Lung (tissue), 12 donors: ENCODE results near the gene WDR64. TPM values are rescaled to one million over a fixed set of nuclear protein-coding genes. Genes with fewer than 3 reads are reported as not detected.

Experiments used
- ATAC-seq: fragments of 200-7000 bp; cut with Tn5 transposase; one replicate; pipeline ENCODE4 v1.9.1; 2020; ENCODE audit warnings: moderate number of reproducible peaks; ENCODE audit not compliant: insufficient read depth, low FRiP score
- DNase-seq, 3 donors: peaks; one replicate each; pipeline ENCODE4 v3.0.0-alpha.2; 2013 to 2017
- H3K27ac ChIP-seq, 2 donors: one replicate each; pipeline ENCODE4 v1.5.1; 2013; ENCODE audit warnings: mild to moderate bottlenecking in 2 of 2, moderate library complexity in 2 of 2, control low read depth in 1 of 2, inconsistent platforms in 1 of 2, low read depth in 1 of 2, low read length in 1 of 2
- H3K27me3 ChIP-seq, 3 donors: one replicate each; pipeline ENCODE4 v1.5.1; 2013; ENCODE audit warnings: low read length in 2 of 3; ENCODE audit not compliant: control insufficient read depth in 3 of 3, insufficient read depth in 3 of 3
- H3K36me3 ChIP-seq, 4 donors: one replicate each; pipeline ENCODE4 v1.5.1; 2013; ENCODE audit warnings: low read length in 4 of 4, mild to moderate bottlenecking in 1 of 4, moderate library complexity in 1 of 4; ENCODE audit not compliant: control insufficient read depth in 4 of 4, insufficient read depth in 4 of 4
- H3K4me1 ChIP-seq, 5 donors: one replicate each; pipeline ENCODE4 v1.5.1; 2013; ENCODE audit warnings: low read length in 5 of 5, mild to moderate bottlenecking in 2 of 5, moderate library complexity in 1 of 5; ENCODE audit not compliant: control insufficient read depth in 5 of 5, insufficient read depth in 5 of 5
- H3K4me3 ChIP-seq: one replicate; pipeline ENCODE4 v1.5.1; 2013; ENCODE audit warnings: mild to moderate bottlenecking, control low read depth, moderate library complexity
- H3K9ac ChIP-seq, 2 donors: one replicate each; pipeline ENCODE4 v1.5.1; 2013; ENCODE audit warnings: low read length in 2 of 2, control low read depth in 1 of 2; ENCODE audit not compliant: insufficient read depth in 1 of 2
- H3K9me3 ChIP-seq, 4 donors: one replicate each; pipeline ENCODE4 v1.5.1; 2013; ENCODE audit warnings: low read length in 3 of 4, mild to moderate bottlenecking in 1 of 4, moderate library complexity in 1 of 4; ENCODE audit not compliant: control insufficient read depth in 4 of 4, insufficient read depth in 3 of 4
- WGBS, 2 donors: extraction: QIAGEN DNeasy Blood & Tissue Kit; methylation state at CpG; one replicate each; pipeline ENCODE4 v1.1.7; 2013; 5-methylcytosine and 5-hydroxymethylcytosine counted together
- polyA plus RNA-seq, 2 donors: library from polyadenylated mRNA; stranded (reverse); fragments of 200-250 nt; gene quantifications; one replicate each; pipeline ENCODE4 v1.2.1, GENCODE V29; 2013
- total RNA-seq, 2 donors: library from RNA; depleted of rRNA in 1 of 2; stranded (reverse); fragments of >200 nt in 1 of 2; gene quantifications; one replicate each; pipeline ENCODE4 v1.2.1, GENCODE V29; 2014 to 2021
- TF ChIP-seq, protein P1 (sequence below): IDR thresholded peaks from 2 replicates; pipeline ENCODE4 v1.5.1; 2012; ENCODE audit warnings: mild to moderate bottlenecking; ENCODE audit errors: control extremely low read depth, extremely low read depth
- donor health status: control.
- donor health status: control.
- donor health status: Bipolar disorder and iron deficiency.
- donor health status: healthy.
- donor health status: DM: yes; HTN: yes; CAD: no.

Gene WDR64
- total and polyA plus RNA-seq, 4 donors = not detected

DNA sequence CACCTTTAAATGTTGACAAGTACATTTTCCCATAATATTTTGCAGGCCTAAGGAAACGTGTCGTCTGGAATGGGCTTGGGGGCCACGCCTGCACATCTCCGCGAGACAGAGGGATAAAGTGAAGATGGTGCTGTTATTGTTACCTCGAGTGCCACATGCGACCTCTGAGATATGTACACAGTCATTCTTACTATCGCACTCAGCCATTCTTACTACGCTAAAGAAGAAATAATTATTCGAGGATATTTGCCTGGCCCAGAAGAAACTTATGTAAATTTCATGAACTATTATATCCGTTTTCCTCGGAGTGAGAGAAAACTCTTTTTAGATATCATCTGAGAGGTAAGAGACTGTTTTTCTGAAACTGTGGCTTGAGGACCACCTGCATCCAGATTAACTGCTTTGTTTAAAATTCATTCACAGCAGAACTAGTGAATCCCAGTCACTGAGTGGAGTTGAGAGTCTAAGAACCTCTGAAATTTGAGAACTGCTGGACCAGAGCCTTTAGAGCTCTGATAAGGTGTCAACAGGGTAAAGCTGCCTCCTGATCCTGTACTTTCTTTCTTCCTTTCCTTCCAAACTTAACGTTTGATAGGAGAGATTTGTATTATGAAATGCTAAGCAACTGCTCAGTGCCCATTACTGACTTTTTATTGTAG, 196.7 kb downstream of the WDR64 start:
- Histone ChIP-seq H3K27ac (no peak overlapping the region), H3K4me3 (no peak overlapping the region), H3K9me3 (no peaks in the 10 kb centered on the region), H3K27me3 (no peaks in the 10 kb centered on the region), H3K9ac (peak overlapping the region; percentile 43 to 90), H3K4me1 (peaks cover 0 to 23% (median 5%) of the 10 kb centered on the region in 5 donors), H3K36me3 (peaks cover 0 to 4% (median 0%) of the 10 kb centered on the region in 4 donors)
- DNase-seq (no peak), ATAC-seq (no peak)
- WGBS, 2 donors = 8 to 10% methylated on average over 13 of the region's 13 CpGs
- TF ChIP-seq, protein P1, sequence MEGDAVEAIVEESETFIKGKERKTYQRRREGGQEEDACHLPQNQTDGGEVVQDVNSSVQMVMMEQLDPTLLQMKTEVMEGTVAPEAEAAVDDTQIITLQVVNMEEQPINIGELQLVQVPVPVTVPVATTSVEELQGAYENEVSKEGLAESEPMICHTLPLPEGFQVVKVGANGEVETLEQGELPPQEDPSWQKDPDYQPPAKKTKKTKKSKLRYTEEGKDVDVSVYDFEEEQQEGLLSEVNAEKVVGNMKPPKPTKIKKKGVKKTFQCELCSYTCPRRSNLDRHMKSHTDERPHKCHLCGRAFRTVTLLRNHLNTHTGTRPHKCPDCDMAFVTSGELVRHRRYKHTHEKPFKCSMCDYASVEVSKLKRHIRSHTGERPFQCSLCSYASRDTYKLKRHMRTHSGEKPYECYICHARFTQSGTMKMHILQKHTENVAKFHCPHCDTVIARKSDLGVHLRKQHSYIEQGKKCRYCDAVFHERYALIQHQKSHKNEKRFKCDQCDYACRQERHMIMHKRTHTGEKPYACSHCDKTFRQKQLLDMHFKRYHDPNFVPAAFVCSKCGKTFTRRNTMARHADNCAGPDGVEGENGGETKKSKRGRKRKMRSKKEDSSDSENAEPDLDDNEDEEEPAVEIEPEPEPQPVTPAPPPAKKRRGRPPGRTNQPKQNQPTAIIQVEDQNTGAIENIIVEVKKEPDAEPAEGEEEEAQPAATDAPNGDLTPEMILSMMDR = no peak

DNA sequence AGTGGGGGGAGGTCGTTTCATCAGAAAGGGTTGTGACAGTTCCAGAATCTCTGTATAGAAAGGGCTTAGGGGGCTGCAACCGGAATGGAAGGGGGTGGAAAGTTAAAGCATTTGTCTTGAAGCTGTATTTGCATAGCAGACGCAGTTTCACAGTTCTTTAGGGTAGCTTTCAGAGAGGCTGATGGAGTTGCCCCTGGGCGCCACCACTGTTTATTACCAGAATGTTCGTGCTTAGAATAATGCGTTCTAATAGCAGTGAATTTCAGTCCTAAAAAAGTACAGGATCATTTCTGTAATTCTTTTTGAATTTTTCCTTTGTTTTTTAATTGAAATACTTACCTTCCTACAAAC, 197.2 kb downstream of the WDR64 start:
- Histone ChIP-seq H3K4me1 (peaks cover 0 to 23% (median 5%) of the 10 kb centered on the region in 5 donors), H3K9me3 (no peaks in the 10 kb centered on the region), H3K27ac (no peak overlapping the region), H3K4me3 (no peak overlapping the region), H3K27me3 (no peaks in the 10 kb centered on the region), H3K36me3 (peaks cover 0 to 4% (median 0%) of the 10 kb centered on the region in 4 donors), H3K9ac (no peak overlapping the region)
- 55 to 73% methylated on average over 6 of the region's 6 CpGs for WGBS, 2 donors
- ATAC-seq (no peak), DNase-seq (no peak)
- TF ChIP-seq, protein P1 = no peak

Other genes with a start within 250 kb of the WDR64 start
- gene FH, start 132.5 kb upstream of the WDR64 start, total RNA-seq = 10 to 100 TPM; 43.9 to 49.6 TPM
- gene FH, start 132.5 kb upstream of the WDR64 start, polyA plus RNA-seq = 10 to 100 TPM; 41.3 to 42.9 TPM
- 1 to 10 TPM; 2.2 to 6.1 TPM for gene KMO, start 119.9 kb upstream of the WDR64 start, total RNA-seq
- 1 to 10 TPM; 6.6 to 9.9 TPM for gene KMO, start 119.9 kb upstream of the WDR64 start, polyA plus RNA-seq
- gene CHML, start 11.9 kb upstream of the WDR64 start, total RNA-seq = 10 to 100 TPM in 1 of 2 donors, 1 to 10 TPM in 1; 6.9 to 24.6 TPM
- gene CHML, start 11.9 kb upstream of the WDR64 start, polyA plus RNA-seq = 1 to 10 TPM; 2.4 to 2.7 TPM
- gene OPN3, start 11.9 kb upstream of the WDR64 start, total RNA-seq = 10 to 100 TPM; 10.2 to 18.5 TPM
- 10 to 100 TPM; 12.8 to 17.3 TPM for gene OPN3, start 11.9 kb upstream of the WDR64 start, polyA plus RNA-seq
- 1 to 10 TPM; 1.3 to 2.5 TPM for gene EXO1, start 195.9 kb downstream of the WDR64 start, total RNA-seq
- under 1 TPM; 0.44 to 0.55 TPM for gene EXO1, start 195.9 kb downstream of the WDR64 start, polyA plus RNA-seq